NCI-H524 treated with DMSO at 0.1 percent for 48 hours (cell line): ENCODE data around the gene TMX1.
"Not testable (repeated sequence)": the region's sequence is repeated elsewhere in the genome, so short reads cannot be mapped to it uniquely, and the experiment has no call there.

ENCODE experiments used
- DNase-seq: peaks from one replicate; lab custom pipeline; 2025; lab: John Stamatoyannopoulos, UW

The TMX1 gene

GRCh38 chr14:51239813-51240803 is at the start of gene TMX1:
Gene TMX1, plus strand, starts transcription at chr14:51240247. Its CDS starts 46 bp downstream, at chr14:51240293.
- peak; percentile 100 for DNase-seq

- no peak for DNase-seq
Measured at GRCh38 chr14:51201890-51202289, 38.2 kb upstream of the TMX1 start.

GRCh38 chr14:51202914-51203665 is 37.0 kb upstream of the TMX1 start:
- no peak for DNase-seq

GRCh38 chr14:51203881-51204280 is 36.2 kb upstream of the TMX1 start:
- DNase-seq = peak; percentile 4

GRCh38 chr14:51205486-51205885 is 34.6 kb upstream of the TMX1 start:
- DNase-seq = peak; percentile 83

- no peak for DNase-seq
Measured at GRCh38 chr14:51206462-51206861, 33.6 kb upstream of the TMX1 start.

GRCh38 chr14:51207621-51208020 is 32.4 kb upstream of the TMX1 start:
- DNase-seq = peak; percentile 94

GRCh38 chr14:51208982-51209381 is 31.1 kb upstream of the TMX1 start:
- DNase-seq = peak; percentile 94

- peak; percentile 94 for DNase-seq
Measured at GRCh38 chr14:51209457-51209856, 30.6 kb upstream of the TMX1 start.

- peak; percentile 82 for DNase-seq
Measured at GRCh38 chr14:51210594-51210993, 29.5 kb upstream of the TMX1 start.

GRCh38 chr14:51211149-51211548 is 28.9 kb upstream of the TMX1 start:
- DNase-seq = peak; percentile 26

GRCh38 chr14:51216602-51217001 is 23.4 kb upstream of the TMX1 start:
- DNase-seq = no peak

GRCh38 chr14:51219473-51220448 is 20.3 kb upstream of the TMX1 start:
- peak; percentile 79 for DNase-seq

GRCh38 chr14:51223463-51223862 is 16.6 kb upstream of the TMX1 start:
- not testable (repeated sequence) for DNase-seq

- no peak for DNase-seq
Measured at GRCh38 chr14:51224551-51224950, 15.5 kb upstream of the TMX1 start.

GRCh38 chr14:51225751-51226150 is 14.3 kb upstream of the TMX1 start:
- no peak for DNase-seq

GRCh38 chr14:51228391-51228790 is 11.7 kb upstream of the TMX1 start:
- no peak for DNase-seq

GRCh38 chr14:51228890-51229289 is 11.2 kb upstream of the TMX1 start:
- peak; percentile 63 for DNase-seq

GRCh38 chr14:51236314-51236713 is 3.7 kb upstream of the TMX1 start:
- DNase-seq = no peak

- no peak for DNase-seq
Measured at GRCh38 chr14:51240804-51241380, 845 bp downstream of the TMX1 start.
